HCT116 (cell line): ENCODE results near the gene ATP8A1. TPM values are rescaled to one million over a fixed set of nuclear protein-coding genes. Genes with fewer than 3 reads are reported as not detected.

Source experiments
- ATAC-seq: fragments of 200-7000 bp; cut with Tn5 transposase; 2 replicates; pipeline ENCODE4 v1.9.1; 2020; ENCODE audit warnings: mild to moderate bottlenecking, moderate library complexity
- BruUV-seq: library from RNA; stranded (reverse); fragments of 400-500 nt; replicated peaks from 2 replicates; lab custom pipeline; 2021; lab: Mats Ljungman, UMichigan
- CTCF ChIA-PET: fragments of 300-600 bp; sonication (Branson Sonifier 250); formaldehyde crosslinking; loops from one replicate; lab custom pipeline; 2021; ENCODE audit warnings: antibody characterized with exemption; lab: Charles Lee
- POLR2A ChIA-PET: fragments of 300-600, 350-600 bp; sonication (Branson Sonifier 250); formaldehyde crosslinking; loops from one replicate; lab custom pipeline; 2021; ENCODE audit warnings: antibody characterized with exemption; lab: Charles Lee
- RAD21 ChIA-PET, 2 experiments: fragments of 300-600 bp; sonication (Branson Sonifier 250); formaldehyde crosslinking; loops; one replicate each; lab custom pipeline; 2023; ENCODE audit warnings: low total read pairs in 2 of 2; ENCODE audit not compliant: uncharacterized antibody in 2 of 2, unreplicated experiment in 2 of 2, low non-redundant PET in 1 of 2; lab: Charles Lee
- DNase-seq: peaks from one replicate; pipeline ENCODE4 v3.0.0-alpha.2; 2010; ENCODE audit warnings: low read depth, low spot score
- H2AFZ ChIP-seq: fragments of 200-600 bp; shearing (Covaris generic), sonication (generic); 2 replicates; pipeline ENCODE4 v1.6.1; 2017; ENCODE audit warnings: low read depth, mixed run types, mixed read lengths, antibody characterized with exemption, low read length; ENCODE audit not compliant: poor library complexity, severe bottlenecking
- H3K27ac ChIP-seq: 2 replicates; pipeline ENCODE4 v1.5.1; 2012; ENCODE audit warnings: low read depth, low read length
- H3K27me3 ChIP-seq: fragments of 200-600 bp; sonication (generic); 2 replicates; pipeline ENCODE4 v1.6.1; 2016; ENCODE audit warnings: mixed run types, low read length, mixed read lengths; ENCODE audit not compliant: insufficient read depth
- H3K36me3 ChIP-seq, 2 experiments: fragments of 200-500 bp in 1 of 2; fragments of 200-600 bp in 1 of 2; sonication (Bioruptor generic) in 1 of 2; sonication (generic) in 1 of 2; 2 replicates each; pipeline versions ENCODE4 v1.5.1 to v1.6.1; 2014 to 2016; ENCODE audit warnings: low read length in 2 of 2, inconsistent platforms in 1 of 2, mixed read lengths in 1 of 2, mixed run types in 1 of 2; ENCODE audit not compliant: insufficient read depth in 2 of 2, control insufficient read depth in 1 of 2
- H3K4me1 ChIP-seq, 2 experiments: fragments of 200-600 bp in 1 of 2; sonication (generic) in 1 of 2; 2 replicates each; pipeline versions ENCODE4 v1.5.1 to v1.6.1; 2012 to 2017; ENCODE audit warnings: low read length in 2 of 2, inconsistent platforms in 1 of 2, mild to moderate bottlenecking in 1 of 2, mixed read lengths in 1 of 2, mixed run types in 1 of 2, moderate library complexity in 1 of 2; ENCODE audit not compliant: insufficient read depth in 2 of 2, control insufficient read depth in 1 of 2
- H3K4me2 ChIP-seq: fragments of 200-600 bp; sonication (generic); 2 replicates; pipeline ENCODE4 v1.6.1; 2017; ENCODE audit warnings: mixed run types, low read length, mixed read lengths
- H3K4me3 ChIP-seq, 2 experiments: fragments of 200-600 bp in 1 of 2; sonication (generic) in 1 of 2; replicated peaks in 1 of 2; 2 replicates each; pipeline ENCODE4 v1.5.1; 2011 to 2016; ENCODE audit warnings: low read length in 2 of 2, control low read depth in 1 of 2, low read depth in 1 of 2, mild to moderate bottlenecking in 1 of 2, mixed read lengths in 1 of 2, mixed run types in 1 of 2
- H3K79me2 ChIP-seq: fragments of 200-600 bp; sonication (generic); 2 replicates; pipeline ENCODE4 v1.6.1; 2017; ENCODE audit warnings: mild to moderate bottlenecking, mixed run types, low read length, moderate library complexity, mixed read lengths; ENCODE audit not compliant: insufficient read depth
- H3K9ac ChIP-seq: fragments of 200-600 bp; sonication (generic); 2 replicates; pipeline ENCODE4 v1.6.1; 2016; ENCODE audit warnings: low read length, mixed read lengths
- H3K9me2 ChIP-seq: fragments of 200-600 bp; sonication (generic), shearing (Covaris generic); 2 replicates; pipeline ENCODE4 v1.6.1; 2017; ENCODE audit warnings: mixed run types, mild to moderate bottlenecking, moderate library complexity; ENCODE audit not compliant: insufficient read depth
- H3K9me3 ChIP-seq, 2 experiments: fragments of 200-500 bp in 1 of 2; fragments of 200-600 bp in 1 of 2; sonication (Bioruptor generic) in 1 of 2; sonication (generic) in 1 of 2; 2 replicates each; pipeline ENCODE4 v1.6.1; 2014 to 2017; ENCODE audit warnings: low read length in 2 of 2, mixed read lengths in 2 of 2, inconsistent platforms in 1 of 2, low read depth in 1 of 2, mild to moderate bottlenecking in 1 of 2, mixed run types in 1 of 2, moderate library complexity in 1 of 2; ENCODE audit not compliant: control insufficient read depth in 1 of 2, insufficient read depth in 1 of 2
- H4K20me1 ChIP-seq: fragments of 200-600 bp; sonication (generic), shearing (Covaris generic); 2 replicates; pipeline ENCODE4 v1.6.1; 2017; ENCODE audit warnings: mixed run types, mild to moderate bottlenecking, moderate library complexity; ENCODE audit not compliant: insufficient read depth
- CEBPB ChIP-seq: IDR thresholded peaks from 2 replicates; pipeline ENCODE4 v1.6.1; 2012; ENCODE audit warnings: low read depth
- EZH2 ChIP-seq: fragments of 200-600 bp; sonication (generic); IDR thresholded peaks from 2 replicates; pipeline ENCODE4 v1.6.1; 2017; ENCODE audit warnings: antibody characterized with exemption, mixed run types
- EZH2phosphoT487 ChIP-seq: fragments of 200-600 bp; IDR thresholded peaks from 2 replicates; pipeline ENCODE4 v1.6.1; 2018; ENCODE audit warnings: antibody characterized with exemption, borderline replicate concordance
- FOSL1 ChIP-seq: IDR thresholded peaks from 2 replicates; pipeline ENCODE4 v1.6.1; 2012; ENCODE audit warnings: low read depth
- JUND ChIP-seq: IDR thresholded peaks from 2 replicates; pipeline ENCODE4 v1.6.1; 2012
- SP1 ChIP-seq: IDR thresholded peaks from 2 replicates; pipeline ENCODE4 v1.6.1; 2012; ENCODE audit warnings: low read depth
- SRF ChIP-seq: IDR thresholded peaks from 2 replicates; pipeline ENCODE4 v1.6.1; 2012; ENCODE audit warnings: low read depth
- TCF7L2 ChIP-seq: IDR thresholded peaks from 2 replicates; pipeline ENCODE4 v1.7.0; 2011; ENCODE audit warnings: borderline replicate concordance, inconsistent platforms; ENCODE audit not compliant: insufficient read depth, insufficient read length; ENCODE audit errors: extremely low read depth
- intact Hi-C: fragments of 100-400 bp; cut with micrococcal nuclease; formaldehyde crosslinking; loops from 2 replicates; pipeline ENCODE4 v1.10.0; 2022
- total RNA-seq: library from RNA; stranded (reverse); gene quantifications from one replicate; pipeline ENCODE4 v1.2.1, GENCODE V29; 2021; ENCODE audit not compliant: unreplicated experiment
- TF ChIP-seq, protein P1 (sequence below), 3 experiments: fragments of 200-600 bp in 1 of 3; sonication (generic) in 1 of 3; IDR thresholded peaks in 2 of 3; conservative IDR thresholded peaks in 1 of 3; 2 replicates each; pipeline ENCODE4 v1.5.1; 2012 to 2017; ENCODE audit warnings: low read depth in 2 of 3, low read length in 2 of 3, antibody characterized with exemption in 1 of 3, borderline replicate concordance in 1 of 3, control low read depth in 1 of 3, mild to moderate bottlenecking in 1 of 3, mixed read lengths in 1 of 3, mixed run types in 1 of 3, moderate library complexity in 1 of 3; ENCODE audit not compliant: insufficient read depth in 1 of 3
- TF ChIP-seq, protein P2 (sequence below): IDR thresholded peaks from 2 replicates; pipeline ENCODE4 v1.6.1; 2011; ENCODE audit warnings: mild to moderate bottlenecking, low read length, moderate library complexity; ENCODE audit not compliant: insufficient replicate concordance; ENCODE audit errors: extremely low read depth

The ATP8A1 gene
- total RNA-seq, 1 experiment from 2014 or later = 1.9 TPM

DNA sequence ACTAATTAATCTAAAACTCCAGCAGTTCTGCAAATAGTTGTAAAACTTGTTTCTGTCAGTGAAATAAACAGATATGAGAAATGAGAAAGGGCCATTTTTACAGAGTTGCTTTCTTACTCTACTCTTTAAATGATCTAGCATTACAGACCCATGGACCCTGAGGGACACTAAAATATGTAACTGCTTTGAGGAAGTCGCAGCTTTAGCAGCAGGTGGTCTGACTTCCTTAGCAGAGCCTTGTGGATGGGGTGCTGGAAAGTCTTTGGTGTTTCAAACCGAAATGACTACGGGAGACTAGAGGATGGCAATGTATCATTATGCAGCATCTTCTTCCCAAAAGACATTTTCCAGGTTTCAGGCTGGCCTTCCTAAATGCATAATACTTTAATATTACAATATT, 240.9 kb downstream of the ATP8A1 start (continued):
- TF ChIP-seq EZH2phosphoT487 (no peak), FOSL1 (no peak), SP1 (no peak), TCF7L2 (no peak)
- TF ChIP-seq, protein P1, sequence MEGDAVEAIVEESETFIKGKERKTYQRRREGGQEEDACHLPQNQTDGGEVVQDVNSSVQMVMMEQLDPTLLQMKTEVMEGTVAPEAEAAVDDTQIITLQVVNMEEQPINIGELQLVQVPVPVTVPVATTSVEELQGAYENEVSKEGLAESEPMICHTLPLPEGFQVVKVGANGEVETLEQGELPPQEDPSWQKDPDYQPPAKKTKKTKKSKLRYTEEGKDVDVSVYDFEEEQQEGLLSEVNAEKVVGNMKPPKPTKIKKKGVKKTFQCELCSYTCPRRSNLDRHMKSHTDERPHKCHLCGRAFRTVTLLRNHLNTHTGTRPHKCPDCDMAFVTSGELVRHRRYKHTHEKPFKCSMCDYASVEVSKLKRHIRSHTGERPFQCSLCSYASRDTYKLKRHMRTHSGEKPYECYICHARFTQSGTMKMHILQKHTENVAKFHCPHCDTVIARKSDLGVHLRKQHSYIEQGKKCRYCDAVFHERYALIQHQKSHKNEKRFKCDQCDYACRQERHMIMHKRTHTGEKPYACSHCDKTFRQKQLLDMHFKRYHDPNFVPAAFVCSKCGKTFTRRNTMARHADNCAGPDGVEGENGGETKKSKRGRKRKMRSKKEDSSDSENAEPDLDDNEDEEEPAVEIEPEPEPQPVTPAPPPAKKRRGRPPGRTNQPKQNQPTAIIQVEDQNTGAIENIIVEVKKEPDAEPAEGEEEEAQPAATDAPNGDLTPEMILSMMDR (IDR thresholded peaks at IDR 0.05 in 2 of 3, conservative IDR thresholded peaks at IDR 0.05 in 1 of 3; ENCODE audit: borderline replicate concordance in 1 of 3, insufficient read depth in 1 of 3, low read depth in 2 of 3, low read length in 2 of 3) = no peak

DNA sequence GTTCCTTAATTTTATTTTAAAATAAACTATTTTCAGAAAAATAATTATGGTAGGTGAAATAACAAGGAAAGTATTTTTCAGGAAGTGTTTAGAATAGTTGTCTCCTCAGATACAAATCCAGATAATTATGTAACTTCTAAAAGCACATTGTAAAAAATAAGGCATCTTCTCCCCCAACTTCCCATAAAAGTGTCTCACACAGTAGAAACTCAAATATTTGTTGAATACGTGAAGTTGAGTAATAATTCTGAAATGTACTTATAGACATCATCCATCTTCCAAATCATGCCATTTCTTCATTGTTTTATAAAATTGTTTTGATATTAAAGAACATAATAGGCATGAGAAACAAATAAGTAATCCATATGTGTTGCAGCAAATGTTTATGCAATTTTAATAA, 241.6 kb downstream of the ATP8A1 start:
- intact Hi-C loops = no loop called here
- POLR2A ChIA-PET = no interaction called here
- CTCF ChIA-PET = no interaction called here

More for the DNA sequence above, 241.6 kb downstream of the ATP8A1 start:
- no peak overlapping the region for H3K9ac ChIP-seq
- no TSS peak for BruUV-seq
- H2AFZ ChIP-seq = no peak overlapping the region
- no peak overlapping the region for H3K4me2 ChIP-seq
- H3K27ac ChIP-seq = no peak overlapping the region
- TF ChIP-seq SRF = no peak
- no peak for TF ChIP-seq SP1
- no peak for TF ChIP-seq FOSL1
- no peak for TF ChIP-seq EZH2
- TF ChIP-seq, protein P2, sequence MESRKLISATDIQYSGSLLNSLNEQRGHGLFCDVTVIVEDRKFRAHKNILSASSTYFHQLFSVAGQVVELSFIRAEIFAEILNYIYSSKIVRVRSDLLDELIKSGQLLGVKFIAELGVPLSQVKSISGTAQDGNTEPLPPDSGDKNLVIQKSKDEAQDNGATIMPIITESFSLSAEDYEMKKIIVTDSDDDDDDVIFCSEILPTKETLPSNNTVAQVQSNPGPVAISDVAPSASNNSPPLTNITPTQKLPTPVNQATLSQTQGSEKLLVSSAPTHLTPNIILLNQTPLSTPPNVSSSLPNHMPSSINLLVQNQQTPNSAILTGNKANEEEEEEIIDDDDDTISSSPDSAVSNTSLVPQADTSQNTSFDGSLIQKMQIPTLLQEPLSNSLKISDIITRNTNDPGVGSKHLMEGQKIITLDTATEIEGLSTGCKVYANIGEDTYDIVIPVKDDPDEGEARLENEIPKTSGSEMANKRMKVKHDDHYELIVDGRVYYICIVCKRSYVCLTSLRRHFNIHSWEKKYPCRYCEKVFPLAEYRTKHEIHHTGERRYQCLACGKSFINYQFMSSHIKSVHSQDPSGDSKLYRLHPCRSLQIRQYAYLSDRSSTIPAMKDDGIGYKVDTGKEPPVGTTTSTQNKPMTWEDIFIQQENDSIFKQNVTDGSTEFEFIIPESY = no peak
- no peak for TF ChIP-seq CEBPB
- TF ChIP-seq JUND = no peak
- H4K20me1 ChIP-seq = no peaks in the 10 kb centered on the region
- DNase-seq (no peak), ATAC-seq (no peak)
- no peaks in the 10 kb centered on the region for H3K27me3 ChIP-seq
- no peak overlapping the region for H3K4me3 ChIP-seq
- no peaks in the 10 kb centered on the region for H3K79me2 ChIP-seq
- RAD21 ChIA-PET = no interaction called here
- H3K4me1 ChIP-seq = no peaks in the 10 kb centered on the region
- no peaks in the 10 kb centered on the region for H3K36me3 ChIP-seq
- H3K9me3 ChIP-seq = no peaks in the 10 kb centered on the region
- H3K9me2 ChIP-seq = no peaks in the 10 kb centered on the region
